GM12873 (cell line): ENCODE data around the gene MCF2L.

Experiments
- TF ChIP-seq, protein P1 (sequence below): IDR thresholded peaks from 2 replicates; pipeline ENCODE4 v1.5.1; 2012; ENCODE audit warnings: low read depth, mild to moderate bottlenecking, moderate library complexity, low read length, control low read depth; ENCODE audit not compliant: insufficient read depth; ENCODE audit errors: missing control alignments

MCF2L gene

DNA sequence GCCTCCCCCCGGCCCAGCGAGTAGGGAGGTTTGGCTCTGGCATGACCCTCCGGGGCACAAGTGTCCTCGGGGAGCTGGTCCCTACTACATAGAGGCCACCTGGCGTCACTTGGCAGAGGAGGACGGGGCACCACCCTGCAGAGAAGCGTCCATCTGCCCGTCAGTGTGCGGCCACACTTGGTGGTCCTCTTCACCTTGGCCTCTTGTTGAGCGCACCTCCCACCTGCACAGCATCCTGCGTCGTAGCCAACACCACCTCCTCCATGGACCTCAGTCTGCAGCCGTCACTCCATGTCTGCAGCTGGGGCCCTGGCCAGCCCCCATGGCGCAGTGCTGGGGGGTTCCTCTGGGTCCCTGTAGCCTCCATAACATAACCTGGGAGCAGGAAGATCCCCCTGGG is 35.1 kb downstream of the MCF2L start:
- TF ChIP-seq, protein P1, sequence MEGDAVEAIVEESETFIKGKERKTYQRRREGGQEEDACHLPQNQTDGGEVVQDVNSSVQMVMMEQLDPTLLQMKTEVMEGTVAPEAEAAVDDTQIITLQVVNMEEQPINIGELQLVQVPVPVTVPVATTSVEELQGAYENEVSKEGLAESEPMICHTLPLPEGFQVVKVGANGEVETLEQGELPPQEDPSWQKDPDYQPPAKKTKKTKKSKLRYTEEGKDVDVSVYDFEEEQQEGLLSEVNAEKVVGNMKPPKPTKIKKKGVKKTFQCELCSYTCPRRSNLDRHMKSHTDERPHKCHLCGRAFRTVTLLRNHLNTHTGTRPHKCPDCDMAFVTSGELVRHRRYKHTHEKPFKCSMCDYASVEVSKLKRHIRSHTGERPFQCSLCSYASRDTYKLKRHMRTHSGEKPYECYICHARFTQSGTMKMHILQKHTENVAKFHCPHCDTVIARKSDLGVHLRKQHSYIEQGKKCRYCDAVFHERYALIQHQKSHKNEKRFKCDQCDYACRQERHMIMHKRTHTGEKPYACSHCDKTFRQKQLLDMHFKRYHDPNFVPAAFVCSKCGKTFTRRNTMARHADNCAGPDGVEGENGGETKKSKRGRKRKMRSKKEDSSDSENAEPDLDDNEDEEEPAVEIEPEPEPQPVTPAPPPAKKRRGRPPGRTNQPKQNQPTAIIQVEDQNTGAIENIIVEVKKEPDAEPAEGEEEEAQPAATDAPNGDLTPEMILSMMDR = no peak

DNA sequence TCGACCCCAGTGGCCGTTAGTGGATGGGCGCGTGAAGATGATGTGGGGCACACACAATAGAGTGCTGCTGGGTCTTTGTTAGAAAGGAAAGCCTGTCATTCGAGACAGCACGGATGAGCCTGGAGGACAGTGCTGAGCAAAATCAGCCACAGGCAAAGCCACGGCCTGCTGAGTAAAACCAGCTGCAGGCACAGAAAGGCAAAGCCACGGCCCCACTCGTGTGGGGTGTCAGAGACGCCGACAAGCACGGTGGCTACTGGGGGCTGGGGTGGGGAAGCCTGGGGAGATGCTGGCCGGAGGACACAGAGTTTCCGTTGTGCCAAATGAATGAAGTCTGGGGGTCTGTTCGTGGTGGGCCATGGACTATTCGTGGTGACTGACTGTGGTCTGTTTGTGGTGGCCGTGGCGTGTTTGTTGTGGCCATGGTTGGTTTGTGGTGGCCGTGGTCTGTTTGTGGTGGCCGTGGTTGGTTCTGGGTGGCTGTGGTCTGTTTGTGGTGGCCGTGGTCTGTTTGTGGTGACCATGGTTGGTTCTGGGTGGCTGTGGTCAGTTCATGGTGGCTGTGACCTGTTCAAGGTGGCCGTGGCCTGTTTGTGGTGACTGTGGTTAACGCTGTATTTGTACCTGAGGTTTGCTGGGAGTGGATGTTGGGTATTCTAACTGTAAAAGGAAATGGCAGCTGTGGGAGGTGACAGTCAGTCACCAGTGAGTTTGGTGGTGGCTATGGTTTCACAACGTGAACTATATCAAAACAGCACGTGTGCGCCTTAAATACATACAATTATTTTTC is 36.3 kb downstream of the MCF2L start:
- TF ChIP-seq, protein P1 = no peak

DNA sequence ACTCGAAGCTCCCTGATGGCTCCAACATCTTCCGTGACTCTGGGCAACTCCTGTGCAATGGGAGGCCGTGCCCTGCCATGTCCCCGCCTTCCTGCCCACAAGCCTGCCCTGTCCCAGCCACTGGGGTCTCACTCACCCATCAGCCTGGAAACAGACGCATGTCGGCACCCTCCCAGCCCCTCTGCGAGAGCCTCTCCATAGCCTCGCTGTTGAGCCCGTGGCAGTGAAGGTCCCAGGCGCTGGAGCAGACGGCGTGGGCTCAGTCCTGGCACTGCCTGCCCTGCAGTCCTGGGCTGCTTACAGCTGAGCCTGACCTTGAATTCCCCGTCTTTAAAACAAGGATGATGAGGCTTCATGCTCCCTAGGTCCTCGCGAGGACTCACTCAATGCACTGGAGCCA is 37.0 kb downstream of the MCF2L start:
- TF ChIP-seq, protein P1 = no peak

DNA sequence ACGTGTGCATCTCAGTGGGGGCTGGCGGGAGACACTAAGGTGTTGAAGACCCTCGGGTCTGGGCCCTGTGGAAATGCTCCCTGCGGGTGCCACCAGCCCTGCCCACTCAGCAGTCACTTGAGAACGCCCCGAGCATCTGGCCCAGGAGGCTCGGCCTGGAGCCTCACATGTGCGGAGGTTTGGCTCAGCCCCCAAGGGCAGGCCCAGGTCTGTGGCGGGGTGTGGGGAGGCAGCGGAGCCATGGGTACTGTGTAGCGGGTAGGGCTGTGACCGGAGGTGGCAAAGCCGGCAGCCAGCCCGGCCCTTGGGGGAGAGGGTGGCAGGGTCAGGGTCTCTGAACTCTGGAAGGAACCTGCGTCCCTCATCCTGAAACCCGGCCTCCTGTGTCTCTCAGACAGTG is 37.6 kb downstream of the MCF2L start:
- TF ChIP-seq, protein P1 = no peak

DNA sequence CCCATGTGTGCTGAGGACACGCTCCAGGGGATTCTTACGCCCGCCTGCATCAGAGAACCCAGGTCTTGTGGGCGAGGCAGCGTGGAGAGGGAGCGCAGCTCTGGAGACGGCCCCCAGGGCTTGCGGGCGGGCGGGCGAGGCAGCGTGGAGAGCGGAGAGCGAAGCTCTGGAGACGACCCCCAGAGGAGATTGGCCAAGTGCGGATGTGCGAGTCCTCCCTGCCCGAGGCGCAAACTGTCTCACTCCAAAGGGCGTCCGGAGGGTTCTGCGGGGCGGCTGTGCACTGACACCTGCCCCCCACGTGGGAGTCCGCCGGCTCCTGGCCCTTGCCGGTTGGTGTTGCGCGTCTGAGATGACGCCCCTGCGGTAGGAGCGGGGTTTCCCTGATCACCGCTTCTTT is 39.8 kb downstream of the MCF2L start:
- TF ChIP-seq, protein P1 = no peak

DNA sequence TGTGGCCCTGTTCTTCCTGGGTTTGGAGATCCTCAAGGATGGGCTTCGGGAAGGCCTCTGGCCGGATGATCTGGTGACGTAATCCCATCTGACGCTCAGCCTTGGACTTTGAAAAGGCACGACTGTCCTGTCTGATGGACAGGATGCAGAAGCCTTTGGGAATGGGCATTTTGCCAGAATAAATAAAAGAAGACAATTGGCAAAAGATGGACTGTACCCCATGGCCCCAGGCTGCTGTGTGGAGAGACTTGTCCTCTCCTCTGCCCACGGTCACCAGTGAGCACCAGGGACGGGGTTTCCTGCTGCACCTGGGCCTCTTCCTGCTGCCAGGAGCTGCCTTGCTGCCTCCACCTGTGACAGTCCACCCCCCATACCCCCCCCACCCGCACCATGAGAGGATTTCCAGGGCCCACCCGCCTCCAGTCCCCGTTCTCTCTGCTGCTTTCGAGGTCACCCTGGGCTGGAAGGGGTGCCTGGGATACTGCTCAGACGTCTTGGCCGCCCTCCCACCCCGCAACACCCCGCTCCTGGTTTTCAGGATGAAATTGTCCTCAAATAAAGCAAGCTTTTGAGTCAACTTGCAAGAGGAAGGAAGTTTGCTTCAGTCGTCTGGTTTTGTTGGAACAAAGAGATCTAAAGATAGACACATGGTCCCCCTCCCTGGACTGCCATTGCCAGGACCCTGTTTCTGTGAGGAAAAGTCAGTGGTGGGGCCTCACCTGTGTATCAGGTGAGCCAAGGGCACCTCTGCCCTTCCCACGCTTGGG is 40.9 kb downstream of the MCF2L start:
- TF ChIP-seq, protein P1 = no peak

DNA sequence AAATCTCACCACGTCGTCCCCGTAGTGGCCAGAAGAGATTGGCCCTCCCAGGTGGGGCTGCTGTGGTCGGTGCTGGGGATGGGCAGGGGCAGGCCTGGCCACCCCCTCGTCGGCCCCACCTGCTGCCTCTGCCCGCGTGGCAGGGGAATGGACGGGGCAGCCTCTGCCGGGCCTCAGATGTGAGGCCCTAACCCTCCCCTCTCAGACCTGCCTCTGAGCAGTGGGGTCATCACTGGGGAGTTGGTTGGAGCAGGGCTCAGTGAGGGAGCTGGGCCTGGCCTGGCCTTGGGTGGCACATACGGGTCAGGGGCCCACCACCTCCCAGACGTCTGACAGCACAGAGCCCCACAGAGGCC is 41.5 kb downstream of the MCF2L start:
- TF ChIP-seq, protein P1 = no peak
